Activated naive CD8-positive, alpha-beta T cell treated with anti-CD3 and anti-CD28 coated beads, Interleukin-2, amount 10 ng/mL, durations not matched to agents 7 days and 5 days (primary cell): Measurements from ENCODE around the gene CHST14. TPM values are rescaled to one million over a fixed set of nuclear protein-coding genes. Genes with fewer than 3 reads are reported as not detected.
A peak's percentile ranks its signal among the peaks of the same experiment; 100 is the strongest.

Experiments
- ATAC-seq: fragments of 150-1000 bp; cut with Tn5 transposase; one replicate; pipeline ENCODE4 v1.10.0; 2021; ENCODE audit warnings: low read depth, moderate library complexity
- POLR2A ChIA-PET: fragments of 350-600 bp; sonication (Branson Sonifier 250); formaldehyde crosslinking; loops from one replicate; lab custom pipeline; 2021; ENCODE audit warnings: antibody characterized with exemption; lab: Charles Lee
- DNase-seq: peaks from one replicate; pipeline ENCODE4 v3.0.0; 2021
- H3K27ac Mint-ChIP-seq: one replicate; pipeline ENCODE4 v1.8.0; 2022; ENCODE audit warnings: mild to moderate bottlenecking, mixed read lengths
- H3K27me3 Mint-ChIP-seq: one replicate; pipeline ENCODE4 v1.8.0; 2022; ENCODE audit warnings: mild to moderate bottlenecking, moderate library complexity, mixed read lengths
- H3K36me3 Mint-ChIP-seq: one replicate; pipeline ENCODE4 v1.8.0; 2021; ENCODE audit warnings: mild to moderate bottlenecking, mixed read lengths
- H3K4me1 Mint-ChIP-seq: one replicate; pipeline ENCODE4 v1.8.0; 2021; ENCODE audit warnings: mixed read lengths
- H3K4me3 Mint-ChIP-seq: one replicate; pipeline ENCODE4 v1.8.0; 2022; ENCODE audit warnings: mild to moderate bottlenecking, moderate library complexity, mixed read lengths
- H3K9me3 Mint-ChIP-seq: one replicate; pipeline ENCODE4 v1.8.0; 2021; ENCODE audit warnings: mixed read lengths
- total RNA-seq, 2 experiments: library from RNA; stranded (reverse); gene quantifications; one replicate each; pipeline ENCODE4 v1.2.3, GENCODE V29; 2021

The CHST14 gene
- total RNA-seq, 2 experiments from 2014 or later = 9.8 to 10.8 TPM

- DNase-seq (no peak), ATAC-seq (peak; percentile 15)
- H3K4me1 Mint-ChIP-seq = peaks cover 15% of the 10 kb centered on the region
- H3K27me3 Mint-ChIP-seq = no peaks in the 10 kb centered on the region
- peak overlapping the region; percentile 75 for H3K27ac Mint-ChIP-seq
- H3K4me3 Mint-ChIP-seq = peak overlapping the region; percentile 85
- H3K9me3 Mint-ChIP-seq = no peaks in the 10 kb centered on the region
- no peaks in the 10 kb centered on the region for H3K36me3 Mint-ChIP-seq
- POLR2A ChIA-PET = no interaction called here
Measured at GRCh38 chr15:40471808-40472150, 995 bp downstream of the CHST14 start.

GRCh38 chr15:40472171-40472727, 1.5 kb downstream of the CHST14 start:
- no peaks in the 10 kb centered on the region for H3K36me3 Mint-ChIP-seq
- POLR2A ChIA-PET = interaction anchor here (0.6 kb wide), 1 partner anchor 257 kb away, joined by 3 read pairs; no protein-coding TSS in a partner anchor
- no peaks in the 10 kb centered on the region for H3K27me3 Mint-ChIP-seq

GRCh38 chr15:40474581-40474980, 3.8 kb downstream of the CHST14 start:
- H3K9me3 Mint-ChIP-seq = no peaks in the 10 kb centered on the region
- H3K4me3 Mint-ChIP-seq = no peak overlapping the region
- H3K4me1 Mint-ChIP-seq = peaks cover 12% of the 10 kb centered on the region
- H3K27me3 Mint-ChIP-seq = peaks cover 7% of the 10 kb centered on the region
- H3K27ac Mint-ChIP-seq = no peak overlapping the region
- no peaks in the 10 kb centered on the region for H3K36me3 Mint-ChIP-seq
- ATAC-seq (no peak), DNase-seq (no peak)
- POLR2A ChIA-PET = no interaction called here

More at GRCh38 chr15:40472171-40472727, 1.5 kb downstream of the CHST14 start:
- H3K4me1 Mint-ChIP-seq = peaks cover 12% of the 10 kb centered on the region
- ATAC-seq (no peak), DNase-seq (no peak)
- H3K27ac Mint-ChIP-seq = no peak overlapping the region
- no peaks in the 10 kb centered on the region for H3K9me3 Mint-ChIP-seq
- peak overlapping the region; percentile 85 for H3K4me3 Mint-ChIP-seq

- H3K4me1 Mint-ChIP-seq = peaks cover 3% of the 10 kb centered on the region
- H3K27ac Mint-ChIP-seq = no peak overlapping the region
- H3K4me3 Mint-ChIP-seq = no peak overlapping the region
- ATAC-seq (no peak), DNase-seq (no peak)
- POLR2A ChIA-PET = no interaction called here
- H3K27me3 Mint-ChIP-seq = peaks cover 23% of the 10 kb centered on the region
- H3K9me3 Mint-ChIP-seq = no peaks in the 10 kb centered on the region
- no peaks in the 10 kb centered on the region for H3K36me3 Mint-ChIP-seq
Measured at GRCh38 chr15:40477642-40478327, 7.0 kb downstream of the CHST14 start.

GRCh38 chr15:40479024-40479423, 8.2 kb downstream of the CHST14 start:
- no peaks in the 10 kb centered on the region for H3K4me1 Mint-ChIP-seq
- H3K9me3 Mint-ChIP-seq = no peaks in the 10 kb centered on the region
- POLR2A ChIA-PET = no interaction called here
- no peak for ATAC-seq
- no peaks in the 10 kb centered on the region for H3K36me3 Mint-ChIP-seq
- DNase-seq = no peak
- no peak overlapping the region for H3K4me3 Mint-ChIP-seq
- no peak overlapping the region for H3K27ac Mint-ChIP-seq
- H3K27me3 Mint-ChIP-seq = peaks cover 24% of the 10 kb centered on the region

GRCh38 chr15:40481341-40482074, 10.7 kb downstream of the CHST14 start:
- H3K36me3 Mint-ChIP-seq = no peaks in the 10 kb centered on the region
- H3K27ac Mint-ChIP-seq = no peak overlapping the region
- ATAC-seq = no peak
- H3K27me3 Mint-ChIP-seq = peaks cover 24% of the 10 kb centered on the region
- no peaks in the 10 kb centered on the region for H3K9me3 Mint-ChIP-seq
- no peak overlapping the region for H3K4me3 Mint-ChIP-seq
- POLR2A ChIA-PET = no interaction called here
- no peak for DNase-seq
- H3K4me1 Mint-ChIP-seq = no peaks in the 10 kb centered on the region

- POLR2A ChIA-PET = interaction anchor here (0.7 kb wide), 1 partner anchor 245 kb away, joined by 3 read pairs; no protein-coding TSS in a partner anchor
- Mint-ChIP-seq H3K27ac (no peak overlapping the region), H3K36me3 (no peaks in the 10 kb centered on the region), H3K9me3 (no peaks in the 10 kb centered on the region), H3K4me1 (no peaks in the 10 kb centered on the region), H3K27me3 (peaks cover 20% of the 10 kb centered on the region), H3K4me3 (no peak overlapping the region)
- no peak for ATAC-seq
- no peak for DNase-seq
Measured at GRCh38 chr15:40483919-40484318, 13.1 kb downstream of the CHST14 start.

- peak overlapping the region; percentile 16 for H3K27ac Mint-ChIP-seq
Measured at GRCh38 chr15:40486066-40486770, 15.4 kb downstream of the CHST14 start.

GRCh38 chr15:40487816-40488682, 17.3 kb downstream of the CHST14 start:
- no peak for ATAC-seq
- H3K27ac Mint-ChIP-seq = no peak overlapping the region
- no peaks in the 10 kb centered on the region for H3K27me3 Mint-ChIP-seq
- DNase-seq = no peak
- H3K9me3 Mint-ChIP-seq = no peaks in the 10 kb centered on the region
- H3K4me1 Mint-ChIP-seq = peaks cover 8% of the 10 kb centered on the region
- no peak overlapping the region for H3K4me3 Mint-ChIP-seq
- H3K36me3 Mint-ChIP-seq = no peaks in the 10 kb centered on the region
- POLR2A ChIA-PET = no interaction called here

More at GRCh38 chr15:40486066-40486770, 15.4 kb downstream of the CHST14 start:
- Mint-ChIP-seq H3K36me3 (no peaks in the 10 kb centered on the region), H3K4me1 (peaks cover under 1% of the 10 kb centered on the region), H3K9me3 (no peaks in the 10 kb centered on the region), H3K27me3 (peaks cover 9% of the 10 kb centered on the region), H3K4me3 (peak overlapping the region; percentile 16)
- DNase-seq (peak; percentile 8), ATAC-seq (no peak)
- POLR2A ChIA-PET = no interaction called here

GRCh38 chr15:40489274-40490175, 18.7 kb downstream of the CHST14 start:
- no peak for DNase-seq
- Mint-ChIP-seq H3K4me1 (peaks cover 19% of the 10 kb centered on the region), H3K27me3 (no peaks in the 10 kb centered on the region), H3K36me3 (no peaks in the 10 kb centered on the region), H3K27ac (no peak overlapping the region), H3K4me3 (no peak overlapping the region), H3K9me3 (no peaks in the 10 kb centered on the region)
- POLR2A ChIA-PET = no interaction called here
- ATAC-seq = no peak

GRCh38 chr15:40493089-40493840, 22.5 kb downstream of the CHST14 start:
- DNase-seq (no peak), ATAC-seq (peak; percentile 85)
- Mint-ChIP-seq H3K4me1 (peaks cover 24% of the 10 kb centered on the region), H3K4me3 (peak overlapping the region; percentile 41), H3K27me3 (peaks cover 8% of the 10 kb centered on the region), H3K27ac (peak overlapping the region; percentile 46), H3K9me3 (no peaks in the 10 kb centered on the region), H3K36me3 (no peaks in the 10 kb centered on the region)
- POLR2A ChIA-PET = no interaction called here
